ENCODE results near the gene ZNRF1. TPM values are rescaled to one million over a fixed set of nuclear protein-coding genes. Genes with fewer than 3 reads are reported as not detected.

The ZNRF1 gene
- total RNA-seq, 2 donors from 2014 or later: 16.7 to 17.5 TPM

DNA sequence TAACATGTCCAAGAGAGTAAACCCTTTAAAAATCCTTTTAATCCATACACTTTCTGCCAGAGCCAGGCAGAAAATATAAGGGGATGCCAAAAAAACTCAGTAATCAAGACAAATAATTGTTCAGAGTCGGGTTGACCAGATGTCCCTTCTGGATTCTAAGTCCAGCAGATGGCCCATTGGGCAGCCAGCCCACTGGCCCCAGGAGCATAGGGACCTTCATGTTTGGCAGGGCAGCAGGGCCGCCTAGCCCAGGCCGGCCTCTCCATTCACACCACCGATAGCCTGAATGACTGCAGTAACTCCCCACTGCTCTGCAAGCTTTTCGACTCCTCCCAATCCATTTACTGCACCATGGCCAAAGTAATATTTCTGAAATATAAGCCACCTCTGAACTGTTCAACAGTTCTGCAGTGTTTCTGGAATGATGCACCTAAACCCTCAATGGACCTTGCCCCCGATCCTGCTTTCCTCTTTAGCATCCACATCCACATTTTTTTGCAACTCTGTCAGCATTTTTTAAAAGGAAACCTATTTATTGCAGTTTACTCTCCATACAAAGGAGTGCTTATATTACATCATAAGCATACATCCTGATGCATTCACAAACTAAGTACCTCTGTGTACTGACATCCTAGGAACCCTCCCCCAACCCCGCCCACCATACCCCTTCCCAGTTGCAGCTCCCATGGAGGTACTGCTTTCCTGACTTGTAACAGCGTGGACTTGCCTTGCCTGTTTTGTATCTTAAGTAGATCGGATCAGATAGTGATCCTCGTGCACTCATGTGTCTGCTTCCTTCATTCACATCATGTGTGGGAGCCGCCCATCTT lies 71.4 kb downstream of the ZNRF1 start:
- intact Hi-C loops (cut with DNase I): no loop called here
- ATAC-seq (peak; percentile 42 to 90), DNase-seq (peak; percentile 36)

DNA sequence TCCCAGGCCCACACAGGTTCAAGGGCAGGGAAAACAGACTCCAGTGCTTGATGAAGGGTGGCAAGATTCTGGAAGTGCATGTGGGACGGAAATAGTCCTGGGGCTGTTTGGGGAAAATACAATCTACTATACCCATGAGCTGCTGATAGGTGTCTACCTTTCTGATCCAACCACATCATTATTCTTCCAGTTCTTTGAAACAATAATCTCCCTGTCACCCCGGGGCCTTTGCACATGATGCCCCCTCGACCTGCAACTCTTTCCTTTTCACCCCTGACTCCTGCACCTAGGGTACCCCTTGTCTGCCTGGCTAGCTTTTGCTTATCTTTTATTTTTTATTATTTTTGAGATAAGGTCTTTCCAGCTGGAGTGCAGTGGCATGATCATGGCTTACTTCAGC lies 72.8 kb downstream of the ZNRF1 start:
- no peak for DNase-seq
- ATAC-seq: no peak
- intact Hi-C loops (cut with DNase I): no loop called here

DNA sequence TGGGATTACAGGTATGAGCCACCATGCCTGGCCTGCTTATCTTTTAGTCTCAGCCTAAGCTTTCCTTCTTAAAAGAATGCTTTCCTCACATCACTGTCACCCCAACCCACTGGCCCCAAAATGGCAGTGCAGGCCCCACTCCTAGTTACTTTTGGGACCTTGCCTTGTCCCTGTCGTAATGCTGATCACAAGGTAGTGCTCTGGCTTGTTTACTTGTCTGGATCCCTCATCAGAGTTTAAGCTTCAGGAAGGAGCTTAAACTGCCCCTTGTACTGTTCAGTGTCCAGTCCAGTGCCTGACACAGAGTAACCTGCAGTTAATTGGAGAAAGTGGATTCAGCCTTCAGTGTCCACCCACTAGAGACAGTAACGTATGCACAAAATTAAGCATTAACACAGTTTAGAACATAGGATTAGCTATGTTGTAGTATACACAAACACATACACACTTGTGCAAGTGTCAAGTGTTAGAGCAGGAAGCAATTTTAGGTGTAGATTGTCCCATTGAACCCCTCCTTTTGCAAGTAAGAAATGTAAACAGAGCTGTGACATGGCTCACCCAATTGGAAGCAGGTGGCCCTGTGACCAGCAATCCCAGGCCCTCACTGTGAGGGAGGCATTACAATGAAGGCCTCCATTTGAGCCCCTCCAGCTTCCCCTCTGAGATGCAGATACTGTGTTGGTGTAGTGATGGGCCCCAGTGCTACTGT lies 73.6 kb downstream of the ZNRF1 start:
- intact Hi-C loops (cut with DNase I): no loop called here
- ATAC-seq (no peak), DNase-seq (no peak)

DNA sequence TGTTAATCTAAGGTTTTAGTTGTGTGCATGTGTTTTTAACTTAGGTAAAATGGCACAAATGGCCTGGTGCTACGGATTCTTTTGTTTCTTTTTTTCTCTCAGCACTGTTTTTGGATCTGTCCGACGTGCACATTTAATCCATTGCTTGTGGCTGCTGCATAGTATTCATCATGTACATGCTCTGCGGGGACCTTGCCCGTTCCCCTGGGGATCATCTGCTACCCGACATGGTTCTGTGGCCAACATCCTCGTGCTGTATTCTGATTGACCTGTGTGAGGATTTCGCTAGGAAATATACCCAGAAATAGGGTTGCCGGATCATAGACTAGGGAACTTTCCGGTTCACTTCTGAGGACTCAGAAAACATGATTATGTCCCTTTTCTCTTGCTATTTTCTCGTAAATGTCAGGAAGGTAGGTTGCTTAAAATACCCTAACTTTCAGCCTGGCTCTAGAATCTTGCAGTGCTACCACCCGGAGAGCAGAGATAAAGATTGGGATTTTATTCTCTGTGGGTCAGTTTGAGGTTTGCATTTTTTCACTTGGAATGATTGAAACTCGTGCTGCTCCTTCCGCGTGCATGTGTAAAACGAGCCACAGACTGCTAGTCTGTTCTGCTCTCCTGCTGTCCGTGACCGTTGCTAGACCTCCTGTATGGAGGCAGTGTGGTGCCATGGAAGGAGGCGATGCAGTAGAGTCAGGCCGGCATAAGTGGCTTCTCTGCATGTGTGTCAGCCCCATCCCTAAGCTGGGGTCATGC lies 74.9 kb downstream of the ZNRF1 start:
- no peak for ATAC-seq
- intact Hi-C loops (cut with DNase I): no loop called here
- DNase-seq: no peak

DNA sequence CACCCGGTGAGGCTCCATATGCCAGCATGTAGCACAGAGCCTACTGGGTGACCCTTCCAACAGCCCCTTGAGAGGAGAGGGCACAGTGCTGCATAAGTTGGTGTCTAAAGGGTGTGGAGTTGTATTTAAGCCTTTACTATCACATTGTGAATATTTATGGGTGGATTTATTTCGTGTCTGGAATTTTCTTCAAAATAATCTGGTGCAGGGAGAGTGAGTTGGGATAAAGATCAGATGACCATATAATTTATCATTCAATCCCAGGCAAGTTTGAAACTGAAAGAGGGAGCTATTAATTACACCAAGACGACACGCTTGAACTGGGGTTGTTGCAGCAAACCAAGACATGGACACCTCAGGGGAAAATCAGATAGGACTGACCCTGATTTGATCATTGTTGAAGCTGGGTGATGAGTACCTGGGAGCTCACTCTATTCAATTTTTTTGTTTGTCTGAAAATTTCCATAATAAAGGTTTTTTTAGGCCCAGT lies 75.5 kb downstream of the ZNRF1 start:
- intact Hi-C loops (cut with DNase I): no loop called here
- ATAC-seq: no peak

DNA sequence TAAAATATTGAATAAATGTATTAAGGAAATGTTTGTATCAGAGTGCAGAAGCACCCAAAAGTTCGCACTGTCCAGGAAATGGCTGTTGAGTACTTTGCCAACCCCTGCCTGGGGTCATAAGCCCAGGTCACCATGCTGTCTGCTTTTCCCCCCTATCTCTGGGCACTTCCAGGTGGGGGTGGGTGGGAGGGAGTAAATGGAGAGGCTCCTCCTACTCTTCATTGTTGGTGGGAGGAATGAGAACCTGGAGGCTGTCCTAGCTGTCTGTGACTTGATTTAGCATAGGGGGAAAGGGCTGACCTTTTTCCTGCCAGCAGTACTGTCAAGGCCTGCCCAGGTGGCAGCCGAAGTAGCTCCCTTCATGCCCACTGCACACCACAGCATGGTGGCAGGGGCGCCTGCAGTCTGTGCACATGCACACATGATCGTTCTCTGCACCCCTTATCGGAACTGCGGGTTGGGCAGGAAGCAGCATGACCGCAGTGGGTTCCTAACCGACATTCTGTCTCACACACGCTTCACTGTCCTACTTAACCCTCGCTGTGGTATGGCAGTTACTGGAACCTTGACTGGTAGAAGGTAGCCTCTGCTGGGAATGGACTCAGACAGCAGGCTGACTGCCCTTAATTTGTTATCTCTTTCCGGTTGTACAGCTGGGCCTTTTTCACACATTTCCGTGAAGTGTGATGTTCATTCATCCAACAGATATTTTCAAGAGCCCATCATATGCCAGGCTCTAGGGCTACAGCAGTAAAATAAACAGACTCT lies 76.3 kb downstream of the ZNRF1 start:
- intact Hi-C loops (cut with DNase I): no loop called here
- peak; percentile 64 for DNase-seq
- ATAC-seq: peak; percentile 78 to 79

More for the DNA sequence above, 75.5 kb downstream of the ZNRF1 start:
- DNase-seq: no peak

DNA sequence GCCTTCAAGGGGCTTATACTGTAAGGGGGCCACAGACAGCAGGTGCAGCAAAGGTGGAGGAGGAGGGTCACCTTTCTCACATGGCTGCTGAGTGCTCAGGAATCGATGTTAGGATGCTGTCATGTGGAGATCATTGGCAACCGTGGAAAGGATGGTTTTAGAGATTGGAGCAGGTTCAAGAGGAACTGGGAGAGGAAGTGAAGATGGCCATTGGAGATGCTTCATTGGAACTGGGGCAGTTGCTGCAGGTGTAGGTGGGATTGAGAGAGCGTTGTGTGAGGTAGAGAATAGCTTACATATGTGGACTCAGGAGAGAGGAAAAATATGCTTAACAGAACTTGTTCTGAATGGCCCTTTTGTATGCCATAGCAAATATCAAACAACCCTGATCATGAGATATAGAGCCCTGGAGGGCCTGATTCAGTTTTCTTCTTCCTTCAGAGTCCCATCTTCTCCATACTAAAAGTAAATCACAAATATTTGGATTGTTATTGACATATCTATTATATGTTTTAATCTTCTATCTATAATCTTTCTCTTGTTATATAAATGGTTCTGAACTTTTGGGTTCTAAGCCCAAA lies 77.0 kb downstream of the ZNRF1 start:
- DNase-seq: no peak

DNA sequence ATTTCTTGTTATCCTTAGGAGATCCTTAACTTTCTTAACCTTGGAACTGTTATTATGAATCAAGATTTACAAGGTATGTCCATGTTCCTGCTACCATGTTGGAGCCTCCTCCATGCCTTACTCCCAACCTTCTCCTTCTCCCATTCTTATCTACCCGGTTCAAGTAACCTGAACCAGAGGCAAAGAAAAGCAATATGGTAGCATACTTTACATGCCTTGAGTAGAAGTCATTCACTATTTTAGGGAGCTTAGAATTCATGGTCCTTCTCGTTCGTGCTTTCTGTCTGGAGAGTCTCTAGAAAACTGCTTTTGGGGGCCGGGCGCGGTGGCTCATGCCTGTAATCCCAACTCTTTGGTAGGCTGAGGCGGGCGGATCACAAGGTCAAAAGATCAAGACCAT lies 80.1 kb downstream of the ZNRF1 start:
- DNase-seq: no peak
- intact Hi-C loops (cut with DNase I): no loop called here

More for the DNA sequence above, 77.0 kb downstream of the ZNRF1 start:
- intact Hi-C loops (cut with DNase I): no loop called here
- no peak for ATAC-seq

DNA sequence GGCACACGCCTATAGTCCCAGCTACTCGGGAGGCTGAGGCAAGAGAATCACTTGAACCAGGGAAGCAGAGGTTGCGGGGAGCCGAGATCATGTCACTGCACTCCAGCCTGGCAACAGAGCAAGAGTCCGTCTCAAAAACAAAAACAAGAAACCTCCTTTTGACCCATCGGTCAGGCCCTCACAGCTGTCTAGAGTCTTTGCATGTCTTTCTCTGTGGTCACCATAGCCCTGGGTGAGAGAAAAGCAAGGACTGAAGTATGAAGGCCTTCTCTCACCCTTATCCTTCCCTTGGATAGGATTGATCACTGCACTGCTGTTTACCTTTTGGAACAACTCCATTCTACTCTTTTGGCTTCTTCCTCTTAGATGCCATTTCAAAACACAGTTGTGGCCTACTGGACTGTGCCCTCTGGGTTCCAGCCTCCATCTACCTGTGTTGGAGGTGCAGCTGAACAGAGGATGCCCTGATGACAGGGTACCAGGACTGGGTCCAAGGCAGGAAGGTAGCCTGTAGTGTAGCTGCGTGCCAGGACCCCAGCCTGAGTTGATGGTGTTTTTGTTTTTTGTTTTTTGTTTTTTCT lies 80.6 kb downstream of the ZNRF1 start:
- no peak for ATAC-seq
- intact Hi-C loops (cut with DNase I): no loop called here
- no peak for DNase-seq

More for the DNA sequence above, 80.1 kb downstream of the ZNRF1 start:
- no peak for ATAC-seq

DNA sequence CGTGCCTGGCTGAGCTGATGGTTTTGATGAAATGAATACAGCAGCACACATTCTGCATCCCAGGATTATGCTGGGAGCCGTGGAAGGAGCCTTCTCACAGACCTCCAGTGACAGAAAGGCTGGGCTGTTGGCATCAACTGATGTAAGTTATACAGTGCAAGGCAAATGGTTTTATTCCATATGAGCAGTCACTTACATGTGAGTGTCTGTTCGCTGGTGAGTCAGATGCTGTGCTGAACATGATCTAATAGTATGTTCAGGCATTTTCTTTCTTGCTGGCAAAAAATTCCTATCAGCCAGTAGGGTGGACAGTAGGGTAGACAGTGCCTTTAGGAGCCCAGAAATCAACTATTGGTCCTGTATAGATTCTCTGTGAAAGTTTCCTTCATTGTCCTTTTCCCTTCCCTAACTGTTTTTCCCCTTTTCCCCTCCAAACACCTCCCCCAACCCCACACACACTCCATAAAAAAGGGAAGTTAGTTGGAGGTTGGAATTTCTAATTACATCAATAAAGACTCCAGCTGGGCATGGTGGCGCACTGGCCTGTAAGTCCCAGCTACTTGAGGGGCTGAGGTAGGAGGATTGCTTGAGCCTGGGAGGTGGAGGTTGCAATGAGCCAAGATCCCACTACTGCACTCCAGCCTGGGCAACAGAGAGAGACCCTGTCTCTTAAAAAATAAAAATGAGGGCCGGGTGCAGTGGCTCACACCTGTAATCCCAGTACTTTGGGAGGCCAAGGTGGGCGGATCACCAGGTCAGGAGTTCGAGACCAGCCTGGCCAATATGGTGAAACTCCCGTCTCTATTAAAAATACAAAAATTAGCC lies 81.6 kb downstream of the ZNRF1 start:
- DNase-seq (no peak), ATAC-seq (no peak)
- intact Hi-C loops (cut with DNase I): no loop called here

DNA sequence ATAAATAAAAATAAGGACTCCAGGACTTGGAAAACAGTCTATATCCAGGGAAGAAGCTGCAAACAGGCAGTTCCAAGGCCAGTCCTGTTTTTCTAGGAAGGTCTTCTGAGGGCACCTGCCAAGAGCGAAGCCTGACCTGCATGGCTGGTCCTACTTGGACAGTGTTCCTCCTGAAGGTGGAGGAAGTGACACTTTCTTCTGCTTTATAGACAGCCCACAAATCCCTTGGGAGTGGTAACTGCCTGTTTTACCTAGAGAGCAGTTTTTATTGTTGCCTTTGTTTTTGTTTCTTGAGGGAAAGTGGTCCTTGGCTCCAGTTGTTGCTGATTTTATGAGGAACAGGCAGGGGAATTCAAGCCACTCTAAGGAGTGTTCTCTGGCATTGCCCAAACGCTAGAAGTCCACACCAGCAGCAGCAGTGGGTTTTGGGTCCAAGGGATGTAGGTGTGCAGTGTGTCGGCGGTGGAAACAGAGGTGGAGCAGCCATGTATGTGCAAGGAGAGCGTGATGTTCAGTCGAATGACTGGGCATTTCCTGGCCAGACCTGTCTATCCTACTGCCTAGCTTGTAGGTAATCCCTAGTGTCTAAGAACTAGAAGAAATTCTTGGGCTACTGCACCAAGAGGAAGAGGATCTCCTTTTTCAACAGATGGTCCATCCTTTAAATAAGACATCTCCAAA lies 82.5 kb downstream of the ZNRF1 start:
- intact Hi-C loops (cut with DNase I): no loop called here
- ATAC-seq (no peak), DNase-seq (no peak)

DNA sequence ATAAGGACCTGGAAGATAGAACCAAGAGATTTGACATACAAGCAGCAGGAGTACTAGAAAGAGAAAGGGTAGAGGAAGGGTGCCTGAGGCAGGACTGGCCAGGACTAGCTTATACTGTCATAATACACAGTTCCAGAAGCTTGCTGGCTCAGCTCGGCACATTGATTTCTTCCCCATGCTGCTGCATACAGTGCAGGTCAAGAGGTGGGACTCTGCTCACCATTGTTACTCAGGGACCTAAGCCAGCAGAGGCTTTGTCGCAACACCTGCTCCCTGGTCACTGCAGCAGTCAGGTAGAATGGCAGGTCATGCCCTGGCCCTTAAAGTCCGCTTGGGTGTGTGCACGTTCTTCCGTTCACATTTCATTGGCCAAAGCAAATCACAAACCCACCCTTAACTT lies 85.0 kb downstream of the ZNRF1 start:
- intact Hi-C loops (cut with DNase I): no loop called here
- no peak for DNase-seq
- no peak for ATAC-seq

DNA sequence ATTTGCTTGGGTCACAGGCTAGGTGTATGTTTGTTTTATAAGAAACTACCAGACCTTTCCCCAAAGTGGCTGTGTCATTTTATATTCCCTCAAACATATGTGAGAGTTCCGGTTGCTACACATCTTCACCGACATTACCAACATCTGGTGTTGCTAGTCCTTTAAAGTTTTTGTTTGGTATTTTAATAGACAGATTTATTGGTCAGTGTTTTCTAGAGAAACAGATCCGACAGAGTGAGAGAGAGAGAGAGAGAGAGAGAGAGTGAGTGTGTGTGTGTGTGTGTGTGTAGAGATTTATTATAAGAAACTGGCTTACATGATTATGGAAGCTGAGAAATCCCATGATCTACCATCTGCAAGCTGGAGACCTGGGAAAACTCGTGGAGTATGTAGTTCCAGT lies 86.7 kb downstream of the ZNRF1 start:
- no peak for ATAC-seq
- intact Hi-C loops (cut with DNase I): no loop called here

DNA sequence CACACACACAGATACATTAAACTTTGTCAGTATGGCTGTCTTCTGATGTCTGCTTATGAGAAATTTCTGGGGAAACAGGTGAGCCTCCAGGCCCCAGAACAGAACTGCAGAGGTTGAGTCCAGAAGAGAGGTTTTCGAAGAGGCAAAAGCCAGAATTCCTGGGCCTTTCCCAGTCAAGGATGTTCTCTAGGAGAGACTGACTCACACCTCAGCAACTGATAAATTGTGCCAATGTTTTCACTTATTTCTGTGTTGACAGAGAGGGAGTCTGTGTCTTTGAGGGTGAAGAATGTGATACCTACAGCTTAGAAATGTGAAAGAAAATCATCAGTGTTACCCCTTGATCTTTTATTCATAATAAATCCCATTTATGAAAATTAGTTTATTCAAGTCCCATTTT lies 87.5 kb downstream of the ZNRF1 start:
- DNase-seq (no peak), ATAC-seq (peak in 1 of 2 donors; percentile 60)
- intact Hi-C loops (cut with DNase I): no loop called here

More for the DNA sequence above, 86.7 kb downstream of the ZNRF1 start:
- DNase-seq: no peak

DNA sequence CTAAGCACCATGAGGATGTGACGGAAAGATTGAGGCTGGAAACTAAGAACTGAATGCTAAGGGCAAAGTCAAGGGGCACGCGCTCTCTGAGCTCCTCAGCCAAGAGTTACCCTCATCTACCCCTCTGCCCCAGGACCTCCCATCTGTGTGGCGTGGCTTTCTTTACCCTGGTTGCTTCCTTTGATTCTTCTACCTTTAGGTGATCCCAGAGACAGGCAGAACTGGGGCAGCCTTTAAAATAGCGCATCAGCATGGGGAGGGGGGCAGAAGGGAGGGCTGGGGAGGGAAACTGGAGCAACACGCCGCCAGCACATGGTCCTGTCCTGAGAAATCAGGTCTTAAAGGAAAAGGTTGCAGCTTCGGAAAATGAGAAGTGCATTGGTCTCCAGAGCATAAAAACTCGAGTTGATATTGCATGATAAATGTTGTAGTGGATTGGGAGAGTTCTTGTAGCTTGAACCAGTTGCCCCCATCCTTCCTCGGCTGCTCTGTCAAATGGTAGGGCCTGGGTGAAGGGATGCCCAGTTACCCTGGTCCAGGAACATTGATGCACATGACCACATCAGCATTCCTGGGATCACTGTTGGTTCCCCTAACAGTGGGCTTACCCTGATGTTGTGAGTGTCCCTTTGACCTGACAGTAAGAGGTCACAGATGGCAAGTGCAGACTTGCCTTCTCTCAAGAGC lies 88.0 kb downstream of the ZNRF1 start:
- no peak for DNase-seq
- intact Hi-C loops (cut with DNase I): no loop called here

DNA sequence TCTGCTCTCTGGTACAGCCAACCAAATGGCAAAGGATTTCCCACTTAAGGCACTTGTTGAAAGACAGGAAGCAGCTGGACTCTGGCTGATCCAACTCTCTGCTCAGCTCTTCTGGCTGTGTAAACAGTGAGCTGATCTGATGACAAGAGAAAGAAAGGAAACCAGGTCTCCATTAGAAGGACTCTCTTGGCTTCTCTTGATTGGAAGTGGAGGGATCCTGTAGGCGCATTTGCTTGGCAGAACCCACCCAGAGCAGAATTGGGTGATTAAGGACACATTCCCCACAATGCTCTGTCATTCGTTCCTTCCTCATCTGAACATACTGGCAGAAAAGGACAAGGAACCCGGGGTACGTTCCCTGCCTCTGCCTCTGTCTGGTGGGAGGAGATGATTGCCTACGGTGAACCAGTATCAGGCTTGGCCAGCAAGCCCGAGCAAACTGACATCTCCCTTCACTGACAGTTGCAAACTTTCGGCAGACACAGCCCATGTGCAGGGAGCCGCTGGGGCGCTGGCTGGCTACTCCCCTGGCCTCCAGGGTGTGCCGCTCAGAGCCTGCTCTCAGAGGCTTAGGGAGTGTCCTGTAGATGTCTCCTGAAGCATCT lies 88.7 kb downstream of the ZNRF1 start:
- peak; percentile 51 for DNase-seq
- intact Hi-C loops (cut with DNase I): no loop called here
- ATAC-seq: peak; percentile 85 to 93

More for the DNA sequence above, 88.0 kb downstream of the ZNRF1 start:
- no peak for ATAC-seq

Measured in left cardiac atrium (tissue), 4 donors.